Measurements from ENCODE around the gene HSPA6.

DNA sequence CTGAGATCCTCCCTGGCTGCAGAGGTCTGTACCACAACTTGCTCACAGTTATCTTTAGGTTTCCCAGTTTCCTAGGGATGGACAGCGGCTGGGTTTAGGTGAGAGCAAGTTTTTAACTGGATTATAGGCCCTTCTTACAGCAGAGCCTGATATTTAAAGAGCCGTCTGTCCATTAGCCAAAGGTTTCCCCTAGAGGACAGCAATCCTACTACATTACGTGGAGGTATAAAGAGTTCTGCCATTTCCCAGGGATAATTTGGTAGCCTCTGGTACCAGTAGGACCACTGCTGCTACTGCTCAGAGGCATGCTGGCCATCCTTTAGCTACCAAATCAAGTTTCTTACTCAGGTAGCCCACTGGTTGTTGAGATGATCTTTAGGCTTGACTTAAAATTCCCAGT, 41.0 kb upstream of the HSPA6 start:
- no peak for TF ChIP-seq POLR2A (IDR thresholded peaks at IDR 0.05)
- TF ChIP-seq, protein P1, sequence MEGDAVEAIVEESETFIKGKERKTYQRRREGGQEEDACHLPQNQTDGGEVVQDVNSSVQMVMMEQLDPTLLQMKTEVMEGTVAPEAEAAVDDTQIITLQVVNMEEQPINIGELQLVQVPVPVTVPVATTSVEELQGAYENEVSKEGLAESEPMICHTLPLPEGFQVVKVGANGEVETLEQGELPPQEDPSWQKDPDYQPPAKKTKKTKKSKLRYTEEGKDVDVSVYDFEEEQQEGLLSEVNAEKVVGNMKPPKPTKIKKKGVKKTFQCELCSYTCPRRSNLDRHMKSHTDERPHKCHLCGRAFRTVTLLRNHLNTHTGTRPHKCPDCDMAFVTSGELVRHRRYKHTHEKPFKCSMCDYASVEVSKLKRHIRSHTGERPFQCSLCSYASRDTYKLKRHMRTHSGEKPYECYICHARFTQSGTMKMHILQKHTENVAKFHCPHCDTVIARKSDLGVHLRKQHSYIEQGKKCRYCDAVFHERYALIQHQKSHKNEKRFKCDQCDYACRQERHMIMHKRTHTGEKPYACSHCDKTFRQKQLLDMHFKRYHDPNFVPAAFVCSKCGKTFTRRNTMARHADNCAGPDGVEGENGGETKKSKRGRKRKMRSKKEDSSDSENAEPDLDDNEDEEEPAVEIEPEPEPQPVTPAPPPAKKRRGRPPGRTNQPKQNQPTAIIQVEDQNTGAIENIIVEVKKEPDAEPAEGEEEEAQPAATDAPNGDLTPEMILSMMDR (IDR thresholded peaks at IDR 0.05), result no peak

Measured in adrenal gland (tissue), 5 donors.